Neuron (in vitro differentiated cells): ENCODE measurements around the gene PDE3A.

ENCODE experiments used
- H2AFZ ChIP-seq: one replicate; pipeline ENCODE4 v1.6.1; 2013; ENCODE audit warnings: low read depth, mild to moderate bottlenecking, inconsistent platforms, low read length, moderate library complexity
- H3K27me3 ChIP-seq: one replicate; pipeline ENCODE4 v1.6.1; 2013; ENCODE audit warnings: low read length; ENCODE audit not compliant: insufficient read depth
- H3K36me3 ChIP-seq: one replicate; pipeline ENCODE4 v1.6.1; 2013; ENCODE audit warnings: low read length; ENCODE audit not compliant: insufficient read depth
- H3K4me1 ChIP-seq: one replicate; pipeline ENCODE4 v1.6.1; 2013; ENCODE audit warnings: low read length; ENCODE audit not compliant: insufficient read depth
- H3K4me3 ChIP-seq: 2 replicates; pipeline ENCODE4 v1.5.1; 2013; ENCODE audit warnings: mild to moderate bottlenecking, low read length, moderate library complexity
- H3K9me3 ChIP-seq: one replicate; pipeline ENCODE4 v1.6.1; 2013; ENCODE audit warnings: low read length

Gene PDE3A

DNA sequence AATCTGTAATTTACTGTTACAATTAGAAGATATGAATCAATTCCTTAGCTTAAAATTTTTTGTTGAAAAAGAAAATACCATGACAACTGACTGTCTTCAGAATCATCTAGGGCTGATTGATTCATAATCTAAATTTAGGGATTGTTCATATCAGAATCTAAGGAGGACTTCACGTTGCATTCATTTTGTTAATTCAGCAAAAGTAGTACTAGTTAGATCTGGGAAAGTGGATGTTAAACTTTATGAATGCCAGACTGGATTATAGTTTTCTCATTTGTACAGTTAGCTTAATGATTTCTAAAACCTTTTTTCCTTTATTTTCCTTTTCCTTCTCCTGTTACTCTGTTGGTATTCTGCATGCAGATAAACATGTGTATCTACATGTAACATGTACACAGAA is 135.5 kb downstream of the PDE3A start:
- Histone ChIP-seq H3K27me3 (no peaks in the 10 kb centered on the region), H3K4me3 (no peak overlapping the region), H2AFZ (no peak overlapping the region), H3K9me3 (no peaks in the 10 kb centered on the region), H3K36me3 (no peaks in the 10 kb centered on the region), H3K4me1 (no peaks in the 10 kb centered on the region)

DNA sequence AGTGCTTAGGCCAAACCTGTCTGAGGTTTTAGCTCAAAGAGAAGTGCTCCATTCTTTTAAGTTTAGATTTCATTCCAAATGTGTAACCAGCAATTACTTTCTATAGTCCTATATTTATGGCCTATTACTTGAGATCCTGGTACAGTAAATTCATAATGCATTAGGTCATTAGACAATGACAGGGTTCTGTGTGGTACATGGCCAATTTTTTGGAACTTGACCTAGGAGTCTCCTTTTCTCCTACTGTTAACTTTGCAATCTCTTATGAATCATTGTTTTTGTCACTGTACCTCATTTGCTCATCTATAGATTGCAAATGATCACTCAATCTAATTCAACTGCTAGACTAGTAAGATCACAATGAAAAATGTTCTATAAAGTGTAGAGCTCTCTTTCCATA is 136.7 kb downstream of the PDE3A start:
- Histone ChIP-seq H3K9me3 (no peaks in the 10 kb centered on the region), H3K27me3 (no peaks in the 10 kb centered on the region), H2AFZ (no peak overlapping the region), H3K4me3 (no peak overlapping the region), H3K4me1 (no peaks in the 10 kb centered on the region), H3K36me3 (no peaks in the 10 kb centered on the region)

DNA sequence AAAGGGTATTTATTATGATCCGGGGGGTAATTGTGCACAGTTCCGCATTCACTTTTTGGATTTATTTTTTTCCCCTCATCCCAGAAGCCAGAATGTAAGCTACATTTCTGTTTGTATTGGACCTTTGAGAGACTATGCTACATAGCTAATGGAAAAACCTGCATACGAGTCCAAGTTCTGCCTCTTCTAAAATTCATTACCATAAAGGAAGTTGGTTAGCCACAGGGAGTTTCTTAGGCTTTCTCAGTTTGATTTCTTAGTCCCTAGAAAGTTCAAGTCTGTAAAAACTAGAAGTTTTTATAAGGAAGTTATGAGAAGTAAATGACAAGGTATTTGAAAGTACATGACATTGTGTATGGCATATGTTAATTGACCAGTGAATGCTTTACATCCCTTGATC is 138.7 kb downstream of the PDE3A start:
- Histone ChIP-seq H3K4me3 (no peak overlapping the region), H3K9me3 (no peaks in the 10 kb centered on the region), H3K36me3 (no peaks in the 10 kb centered on the region), H3K27me3 (no peaks in the 10 kb centered on the region), H3K4me1 (no peaks in the 10 kb centered on the region), H2AFZ (no peak overlapping the region)

DNA sequence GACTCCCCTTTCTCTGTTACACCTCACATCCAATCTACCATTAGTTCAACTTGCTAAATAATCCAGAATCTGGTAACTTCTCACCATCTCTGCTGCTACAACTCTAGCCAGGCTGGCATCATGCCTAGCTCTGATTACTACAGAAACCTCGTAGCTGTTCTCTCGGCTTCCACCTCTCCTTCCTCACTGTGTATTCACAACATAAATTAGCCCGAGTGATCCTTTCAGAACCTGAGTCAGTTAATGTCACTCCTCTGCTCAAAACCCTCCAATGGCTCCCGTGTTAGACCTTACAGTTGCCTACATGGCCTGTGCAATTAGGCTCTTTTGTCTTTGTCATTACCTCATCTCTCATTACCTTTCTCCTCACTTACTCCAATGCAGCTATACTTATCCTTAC is 139.4 kb downstream of the PDE3A start:
- no peaks in the 10 kb centered on the region for H3K36me3 ChIP-seq
- H3K4me3 ChIP-seq = no peak overlapping the region
- H3K9me3 ChIP-seq = no peaks in the 10 kb centered on the region
- H2AFZ ChIP-seq = no peak overlapping the region
- H3K27me3 ChIP-seq = no peaks in the 10 kb centered on the region
- no peaks in the 10 kb centered on the region for H3K4me1 ChIP-seq

DNA sequence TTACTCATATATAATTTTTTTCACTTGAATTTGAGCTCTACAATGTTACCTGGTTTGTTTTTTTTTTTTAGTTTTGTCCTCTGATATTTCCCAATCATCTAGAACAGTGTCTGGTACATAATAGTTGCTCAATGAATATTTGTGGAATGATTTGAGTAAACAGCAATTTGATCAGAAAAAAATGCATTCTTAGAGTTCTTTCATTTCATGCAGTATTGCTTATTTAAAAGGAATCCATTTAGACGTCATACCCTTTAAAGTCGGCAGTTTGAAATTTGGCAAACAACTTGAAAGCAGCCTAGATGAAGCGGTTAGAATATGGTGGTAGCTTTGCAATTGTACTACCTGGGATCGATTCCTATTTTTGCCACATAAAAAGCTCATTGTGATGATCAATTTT is 140.0 kb downstream of the PDE3A start:
- Histone ChIP-seq H3K36me3 (no peaks in the 10 kb centered on the region), H3K27me3 (no peaks in the 10 kb centered on the region), H3K4me3 (no peak overlapping the region)

DNA sequence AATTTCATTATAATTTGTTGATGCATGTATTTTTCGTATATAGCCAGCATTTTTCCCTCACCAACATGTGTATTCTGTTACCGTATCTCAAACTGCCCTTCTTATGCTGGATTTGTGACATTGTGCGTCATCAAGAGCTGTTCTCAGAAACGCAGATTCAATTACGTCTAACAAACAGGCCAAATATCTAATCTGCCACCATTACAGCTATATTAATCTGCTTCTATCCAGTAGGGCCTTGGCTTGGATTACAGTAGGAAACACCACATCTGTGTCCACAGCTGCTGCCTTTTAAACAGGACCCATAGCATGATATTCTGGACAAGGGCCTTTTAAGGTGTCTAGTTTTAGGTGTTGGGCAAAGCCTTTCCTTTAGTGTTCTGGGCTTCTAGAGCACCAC is 140.6 kb downstream of the PDE3A start:
- H2AFZ ChIP-seq = no peak overlapping the region
- H3K4me3 ChIP-seq = no peak overlapping the region
- no peaks in the 10 kb centered on the region for H3K4me1 ChIP-seq
- no peaks in the 10 kb centered on the region for H3K27me3 ChIP-seq
- no peaks in the 10 kb centered on the region for H3K9me3 ChIP-seq
- no peaks in the 10 kb centered on the region for H3K36me3 ChIP-seq

More for the DNA sequence above, 140.0 kb downstream of the PDE3A start:
- no peaks in the 10 kb centered on the region for H3K4me1 ChIP-seq
- no peaks in the 10 kb centered on the region for H3K9me3 ChIP-seq
- H2AFZ ChIP-seq = no peak overlapping the region

DNA sequence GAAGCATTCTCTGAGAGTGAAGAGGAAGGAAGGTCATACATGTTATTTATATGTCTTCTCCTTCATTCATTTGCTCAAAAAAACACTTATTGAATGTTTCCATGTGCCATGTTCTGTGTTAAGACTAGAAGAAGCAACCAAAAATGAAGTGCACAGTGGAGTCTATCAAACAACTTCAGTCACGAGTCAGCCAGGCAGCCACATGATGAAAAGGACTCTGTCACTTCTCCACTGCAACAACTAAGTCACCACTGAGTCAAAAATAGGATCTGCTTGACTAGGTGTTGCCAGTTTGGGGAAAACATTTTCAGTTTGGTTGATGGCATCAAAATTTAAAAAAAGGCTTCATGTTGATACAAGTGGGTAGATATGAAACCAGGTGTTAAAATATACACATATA is 142.5 kb downstream of the PDE3A start:
- Histone ChIP-seq H3K36me3 (no peaks in the 10 kb centered on the region), H2AFZ (no peak overlapping the region), H3K9me3 (no peaks in the 10 kb centered on the region), H3K27me3 (no peaks in the 10 kb centered on the region), H3K4me1 (no peaks in the 10 kb centered on the region), H3K4me3 (no peak overlapping the region)

DNA sequence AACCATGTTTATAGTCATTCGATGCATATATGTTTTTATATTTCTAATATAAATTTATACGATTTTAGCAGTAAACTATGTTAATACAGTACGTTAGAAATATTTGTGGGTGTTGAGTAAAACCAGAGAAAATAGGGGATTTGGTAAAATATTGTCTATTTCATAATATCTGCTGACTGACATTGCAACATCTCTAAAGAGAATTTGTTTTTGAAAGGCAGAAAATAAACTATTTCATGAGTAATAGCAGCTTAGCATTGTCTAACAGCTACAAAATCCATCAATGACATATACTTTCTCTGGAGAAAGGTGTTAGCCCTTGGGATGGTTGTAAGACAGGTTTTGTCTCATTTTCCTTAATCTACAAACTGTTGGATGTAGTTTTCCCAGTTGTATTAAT is 144.9 kb downstream of the PDE3A start:
- Histone ChIP-seq H3K4me1 (no peaks in the 10 kb centered on the region), H3K36me3 (no peaks in the 10 kb centered on the region), H3K27me3 (no peaks in the 10 kb centered on the region), H2AFZ (no peak overlapping the region), H3K9me3 (no peaks in the 10 kb centered on the region), H3K4me3 (no peak overlapping the region)

DNA sequence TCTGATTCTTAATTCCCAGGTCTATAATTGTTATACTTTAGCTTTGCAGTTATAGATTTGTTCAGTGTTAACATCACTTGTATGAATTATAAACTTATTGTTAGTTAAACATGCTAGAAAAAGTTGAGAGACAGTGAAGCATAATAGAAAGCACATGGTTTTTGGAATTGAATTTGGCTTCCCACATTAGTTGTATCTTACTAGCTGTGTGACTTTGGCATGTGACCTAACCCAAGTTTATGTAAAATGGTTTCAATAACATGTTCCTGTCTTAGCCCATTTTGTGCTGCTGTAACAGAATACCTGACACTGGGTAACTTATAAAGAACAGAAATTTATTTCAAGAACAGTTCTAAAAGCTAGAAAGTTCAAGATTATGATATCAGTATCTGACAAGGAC is 146.3 kb downstream of the PDE3A start:
- Histone ChIP-seq H3K27me3 (no peaks in the 10 kb centered on the region), H3K36me3 (no peaks in the 10 kb centered on the region), H3K4me3 (no peak overlapping the region), H3K9me3 (no peaks in the 10 kb centered on the region), H3K4me1 (no peaks in the 10 kb centered on the region), H2AFZ (no peak overlapping the region)

DNA sequence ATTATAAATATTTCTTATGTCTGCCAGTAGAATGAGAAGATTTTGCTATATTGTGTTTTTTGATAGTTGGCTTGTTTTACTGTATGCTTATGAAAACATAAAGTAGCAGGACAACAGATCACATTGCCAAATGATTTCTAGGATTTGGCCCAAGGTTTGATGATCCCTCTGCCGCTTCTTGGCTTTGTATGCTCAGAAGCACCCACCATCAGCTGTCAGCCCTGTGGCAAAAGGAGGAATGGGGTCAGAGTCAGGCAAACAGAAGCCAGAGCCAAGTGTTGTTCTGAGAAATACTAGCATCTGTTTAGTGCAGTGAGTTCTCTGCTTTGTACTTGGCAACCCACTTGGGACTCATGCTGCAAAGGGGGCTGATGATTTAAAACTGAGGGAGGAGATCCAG is 152.2 kb downstream of the PDE3A start:
- Histone ChIP-seq H3K36me3 (no peaks in the 10 kb centered on the region), H3K27me3 (no peaks in the 10 kb centered on the region), H3K4me3 (no peak overlapping the region), H2AFZ (no peak overlapping the region), H3K4me1 (no peaks in the 10 kb centered on the region), H3K9me3 (no peaks in the 10 kb centered on the region)

DNA sequence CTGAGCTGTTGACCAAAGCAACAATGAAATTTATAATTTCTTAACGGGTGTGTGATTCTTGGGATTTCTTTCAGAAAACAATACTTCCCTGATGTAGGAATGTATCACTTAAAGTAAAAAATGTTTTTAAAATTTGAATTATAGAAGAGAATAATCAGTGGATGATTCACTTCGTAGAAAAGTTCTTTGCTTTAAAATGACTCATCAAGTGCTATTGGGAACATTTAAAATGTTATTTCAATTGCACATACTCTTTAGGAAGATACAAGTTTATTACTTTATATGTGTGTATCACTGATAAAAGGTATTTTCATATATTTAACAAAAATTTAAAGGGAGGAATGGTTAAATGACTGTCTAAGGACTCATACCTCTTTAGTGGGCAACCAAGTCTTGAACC is 155.3 kb downstream of the PDE3A start:
- H3K4me3 ChIP-seq = no peak overlapping the region
- no peak overlapping the region for H2AFZ ChIP-seq
- H3K27me3 ChIP-seq = no peaks in the 10 kb centered on the region
- no peaks in the 10 kb centered on the region for H3K9me3 ChIP-seq
- peaks cover 11% of the 10 kb centered on the region for H3K4me1 ChIP-seq
- no peaks in the 10 kb centered on the region for H3K36me3 ChIP-seq

DNA sequence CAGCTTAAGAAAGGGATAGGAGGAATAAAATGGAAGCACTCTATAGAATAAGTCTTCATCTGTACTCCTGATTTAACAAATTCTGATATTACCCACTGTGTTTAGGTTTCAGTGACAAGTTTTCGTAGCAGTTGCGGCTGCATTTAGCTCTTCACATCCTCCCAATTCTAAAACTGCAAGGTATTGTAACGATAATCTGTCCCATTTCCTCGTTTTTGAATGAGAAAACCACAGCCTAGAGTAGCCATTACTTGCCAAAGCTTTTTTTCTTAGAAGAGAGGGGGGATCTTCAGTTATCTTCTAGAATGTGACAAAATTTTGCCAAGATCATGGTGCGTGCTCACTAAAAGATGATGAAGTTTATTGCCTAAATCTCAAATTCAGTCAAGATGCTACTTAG is 155.8 kb downstream of the PDE3A start:
- Histone ChIP-seq H3K27me3 (no peaks in the 10 kb centered on the region), H3K9me3 (no peaks in the 10 kb centered on the region), H3K36me3 (no peaks in the 10 kb centered on the region), H3K4me1 (peaks cover 11% of the 10 kb centered on the region), H2AFZ (no peak overlapping the region), H3K4me3 (no peak overlapping the region)

DNA sequence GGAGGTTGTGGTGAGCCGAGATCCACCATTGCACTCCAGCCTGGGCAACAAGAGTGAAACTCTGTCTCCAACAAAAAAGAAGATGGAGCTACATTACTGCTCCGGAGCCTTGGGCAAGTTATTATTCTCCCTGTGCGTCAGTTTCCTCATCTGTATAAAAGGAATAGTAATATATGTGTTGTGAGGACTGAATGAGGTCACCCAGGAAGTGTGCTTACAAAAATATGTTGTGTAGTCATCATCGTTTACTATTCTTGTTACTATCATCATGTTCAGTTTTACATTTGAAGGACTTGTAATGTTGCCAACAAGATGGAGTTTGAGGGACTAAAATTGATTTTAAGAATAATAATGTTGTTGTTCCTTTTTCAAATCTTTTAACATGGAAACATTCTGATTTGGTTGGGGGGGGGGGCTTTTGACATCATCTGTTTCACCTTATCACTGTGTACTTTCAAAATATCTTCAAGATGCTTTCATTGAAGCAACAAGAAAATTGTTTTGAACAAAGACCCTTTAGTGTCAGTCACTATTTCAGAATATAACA is 156.8 kb downstream of the PDE3A start:
- Histone ChIP-seq H3K27me3 (no peaks in the 10 kb centered on the region), H3K4me3 (no peak overlapping the region), H3K4me1 (peaks cover 11% of the 10 kb centered on the region), H3K36me3 (no peaks in the 10 kb centered on the region), H2AFZ (no peak overlapping the region), H3K9me3 (no peaks in the 10 kb centered on the region)

DNA sequence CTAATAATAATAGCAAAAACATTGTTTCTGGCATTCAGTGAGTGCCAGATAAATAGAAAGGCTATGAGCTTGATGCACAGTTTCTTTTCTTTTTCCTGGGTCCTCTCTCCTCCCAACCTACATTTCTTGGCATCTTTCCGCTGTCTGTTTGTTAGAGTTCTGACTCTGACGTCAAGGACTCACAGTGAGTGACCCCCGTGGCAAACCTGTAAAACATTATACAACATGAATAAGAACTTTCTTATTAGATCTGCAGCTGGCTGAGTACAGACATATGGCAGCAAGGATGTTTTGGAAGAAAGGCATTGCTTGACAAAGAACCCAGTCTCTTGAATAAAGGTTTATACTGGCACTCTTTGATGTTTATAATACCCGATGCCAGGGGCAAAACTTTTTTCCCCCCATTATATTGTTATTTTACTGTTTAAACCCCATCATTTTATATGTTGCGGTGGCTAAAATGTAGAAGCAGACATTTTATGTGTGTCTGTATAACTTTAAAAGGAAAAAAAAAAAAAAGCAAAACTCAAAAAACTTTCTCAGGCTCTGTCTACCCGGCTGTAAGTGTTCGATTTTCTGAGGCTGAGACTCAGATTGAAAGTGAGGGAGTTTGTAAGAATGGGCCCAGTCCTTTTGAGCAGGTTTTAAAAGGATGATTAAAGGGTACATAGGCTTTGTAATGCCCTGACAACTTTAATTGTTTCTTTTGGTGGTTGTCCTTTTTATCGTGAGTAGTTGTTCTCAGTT is 159.3 kb downstream of the PDE3A start:
- H2AFZ ChIP-seq = peak overlapping the region; percentile 85
- H3K36me3 ChIP-seq = no peaks in the 10 kb centered on the region
- H3K9me3 ChIP-seq = no peaks in the 10 kb centered on the region
- H3K27me3 ChIP-seq = no peaks in the 10 kb centered on the region
- H3K4me3 ChIP-seq = no peak overlapping the region
- H3K4me1 ChIP-seq = peaks cover 11% of the 10 kb centered on the region
